Left renal pelvis (tissue), 4 donors: ENCODE measurements around the gene CCDC47. TPM values are rescaled to one million over a fixed set of nuclear protein-coding genes. Genes with fewer than 3 reads are reported as not detected.

Source experiments
- DNase-seq, 4 donors: peaks; one replicate each; pipeline ENCODE4 v3.0.0-alpha.2; 2013; ENCODE audit warnings: low read depth in 4 of 4, low spot score in 3 of 4
- polyA plus RNA-seq, 4 donors: library from polyadenylated mRNA; unstranded; fragments of 120-200 nt; gene quantifications; one replicate each; pipeline ENCODE4 v1.2.1, GENCODE V29; 2013; ENCODE audit not compliant: insufficient read length in 4 of 4

The CCDC47 gene
- polyA plus RNA-seq, 4 donors, result 60.3 to 120 (median 105) TPM

DNA sequence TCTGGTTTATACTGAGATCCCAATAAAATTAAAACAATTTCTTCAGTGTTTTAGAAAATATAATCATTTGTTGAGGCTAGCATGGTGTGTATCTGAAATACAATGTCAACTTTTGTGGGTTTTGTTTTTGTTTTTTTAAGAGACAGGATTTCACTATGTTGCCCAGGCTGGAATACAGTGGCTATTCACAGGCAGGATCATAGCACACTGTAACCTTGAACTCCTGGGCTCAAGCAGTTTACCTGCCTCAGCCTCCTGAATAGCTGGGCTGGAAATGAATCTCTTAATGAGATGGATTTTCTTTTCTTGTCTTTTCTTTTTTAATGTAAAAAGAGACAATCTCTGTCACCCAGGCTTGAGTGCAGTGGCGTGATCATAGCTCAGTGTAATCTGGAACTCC, 12.7 kb upstream of the CCDC47 start:
- DNase-seq, result no peak

DNA sequence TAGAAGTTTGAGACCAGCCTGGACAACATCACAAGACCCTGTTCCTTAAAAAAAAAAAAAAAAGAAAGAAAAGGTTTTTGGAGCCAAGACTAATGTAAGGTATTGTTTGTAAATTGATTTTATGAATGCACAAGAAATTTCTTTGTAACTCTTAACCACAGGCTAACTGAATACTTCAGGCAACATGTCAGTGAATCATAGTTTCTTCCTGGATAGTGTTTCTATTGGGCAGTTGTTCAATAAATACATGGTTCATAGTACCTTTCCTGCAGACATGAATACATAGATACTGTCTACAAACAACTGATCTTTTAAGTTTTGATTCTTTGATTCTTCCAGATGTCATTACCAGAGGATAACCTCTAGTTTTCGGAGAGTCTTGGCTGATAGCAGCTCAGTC, 12.2 kb upstream of the CCDC47 start:
- no peak for DNase-seq

DNA sequence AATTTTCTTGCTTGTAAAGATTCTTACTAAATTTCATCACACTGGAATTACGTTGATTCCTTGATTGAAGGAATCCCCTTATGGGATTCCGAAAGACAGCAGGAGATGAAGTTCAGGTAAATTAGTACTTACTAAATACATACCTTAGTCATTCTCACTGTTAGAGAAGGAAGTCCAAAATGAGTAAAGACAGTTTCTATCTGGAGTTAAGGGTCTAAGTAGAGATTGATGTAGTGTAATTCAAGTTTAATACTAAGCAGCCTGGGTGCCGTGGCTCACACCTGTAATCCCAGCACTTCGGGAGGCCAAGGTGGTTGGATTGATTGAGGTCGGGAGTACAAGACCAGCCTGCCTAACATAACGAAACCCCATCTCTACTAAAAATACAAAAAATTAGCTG, 10.1 kb upstream of the CCDC47 start:
- no peak for DNase-seq

DNA sequence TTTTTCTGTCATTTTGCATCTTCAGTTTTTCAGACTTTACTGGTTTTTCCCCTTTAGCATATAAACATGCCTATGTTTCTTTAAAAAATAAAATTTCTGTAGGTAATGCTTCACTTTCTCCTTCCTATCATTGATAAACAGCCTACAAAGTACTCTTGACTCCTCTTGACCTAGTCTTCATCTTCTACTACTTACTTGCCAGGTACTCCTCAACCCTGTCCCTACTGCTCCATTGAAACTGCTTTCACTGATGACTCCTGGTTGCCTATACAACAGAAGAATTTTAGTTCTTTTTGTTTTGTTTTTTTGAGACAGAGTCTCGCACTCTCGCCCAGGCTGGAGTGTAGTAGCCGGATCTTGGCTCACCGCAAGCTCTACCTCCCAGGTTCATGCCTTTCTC, 7.5 kb upstream of the CCDC47 start:
- DNase-seq, result no peak

DNA sequence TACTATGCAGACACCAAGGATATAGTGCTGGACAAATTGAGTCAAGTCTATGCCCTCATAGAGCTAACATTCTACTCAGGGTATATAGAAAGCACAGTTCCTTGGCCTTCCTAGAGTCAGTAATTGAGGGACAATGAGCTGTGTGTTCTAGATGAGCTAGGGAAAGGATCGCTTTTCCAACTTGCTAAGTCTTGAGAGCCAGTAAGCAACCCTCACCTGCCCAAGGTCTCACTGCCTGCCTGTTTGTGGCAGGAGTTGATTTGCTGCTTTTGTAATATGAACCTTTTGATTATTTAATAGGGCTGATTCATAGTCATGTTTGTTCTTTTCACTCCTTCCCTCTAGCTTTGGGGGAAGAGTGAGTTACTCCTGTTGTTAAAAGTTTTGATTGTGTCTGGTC, 7.1 kb upstream of the CCDC47 start:
- DNase-seq, result no peak

DNA sequence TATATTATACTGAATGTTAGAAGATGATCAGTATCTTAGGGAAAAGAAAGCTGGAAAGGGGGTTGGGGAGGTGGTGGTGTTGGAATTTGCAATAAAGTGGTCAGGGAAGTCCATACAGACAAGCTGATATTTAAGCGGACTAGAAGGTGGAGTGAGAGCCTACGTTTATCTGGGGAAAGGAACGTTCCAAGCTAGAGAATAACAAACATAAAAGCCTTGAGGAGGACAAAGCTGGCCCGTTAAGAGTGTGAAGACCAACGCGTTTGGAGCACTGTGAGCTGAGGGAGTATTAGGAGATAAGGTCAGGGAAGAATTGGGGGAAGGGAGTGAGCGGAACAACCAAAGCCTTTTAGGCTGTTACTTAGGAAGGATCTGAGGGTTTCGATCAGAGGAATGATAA, 2.0 kb upstream of the CCDC47 start:
- DNase-seq, result no peak

DNA sequence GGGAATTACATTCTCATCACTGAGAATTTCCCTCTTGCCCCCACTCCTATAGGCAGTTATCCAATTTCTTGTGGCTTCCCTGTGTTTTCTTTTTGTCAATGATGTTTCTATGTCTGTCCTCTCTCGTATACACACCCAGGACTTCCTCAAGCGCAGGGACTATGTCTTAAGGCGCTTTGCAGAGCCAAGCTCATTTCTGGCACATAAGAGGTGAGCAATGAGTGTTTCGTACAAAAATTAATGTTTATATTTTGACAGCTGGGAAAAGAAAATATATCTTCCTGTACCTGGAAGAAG, 1.5 kb upstream of the CCDC47 start:
- no peak for DNase-seq

DNA sequence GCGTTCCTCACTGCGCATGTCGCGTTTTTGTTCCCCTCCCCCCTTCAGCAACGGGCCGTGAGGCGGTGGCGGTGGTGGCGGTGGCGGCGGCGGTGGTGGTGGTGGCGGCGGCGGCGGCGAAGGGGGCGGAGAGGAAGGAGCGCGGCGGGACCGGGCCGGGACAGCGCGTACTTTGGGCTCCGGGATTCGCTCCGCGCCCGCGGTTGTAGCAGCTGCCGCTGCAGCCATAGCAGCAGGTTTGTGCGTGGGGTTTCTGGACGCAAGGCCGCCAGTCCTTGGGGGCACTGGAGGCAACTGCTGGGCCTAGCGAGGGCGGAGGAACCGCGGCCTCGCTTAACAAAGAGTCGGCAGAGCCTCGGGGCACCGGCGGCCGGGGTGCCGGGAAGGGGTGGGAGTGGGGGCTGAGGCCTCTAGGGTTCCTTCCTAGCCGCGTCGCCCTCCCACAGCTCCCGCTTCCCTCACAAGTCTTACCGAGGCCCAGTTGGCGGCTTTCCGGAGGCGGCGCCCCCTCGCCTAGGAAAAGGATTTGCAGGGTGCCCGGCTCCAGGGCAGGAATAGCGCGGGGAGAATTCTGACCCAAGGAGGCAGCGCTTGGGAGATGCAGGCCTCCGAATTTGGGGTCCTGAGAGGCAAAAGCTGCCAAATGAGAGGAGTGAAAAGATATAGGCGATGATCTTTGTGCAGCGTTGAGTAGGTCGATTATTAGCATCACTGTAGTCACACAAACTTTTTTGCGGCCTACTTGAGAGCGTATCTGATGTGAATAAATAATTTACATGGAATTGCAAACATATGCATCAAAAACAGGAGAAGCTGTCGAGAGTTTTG, 958 bp upstream of the CCDC47 start, which contains the start of gene DDX42:
TSS of gene DDX42 (plus strand) at position 30 of the 828 bp plus-strand sequence. CDS start 12,880 bp downstream, outside the sequence.
- peak in 2 of 4 donors; percentile 23 to 34 for DNase-seq

DNA sequence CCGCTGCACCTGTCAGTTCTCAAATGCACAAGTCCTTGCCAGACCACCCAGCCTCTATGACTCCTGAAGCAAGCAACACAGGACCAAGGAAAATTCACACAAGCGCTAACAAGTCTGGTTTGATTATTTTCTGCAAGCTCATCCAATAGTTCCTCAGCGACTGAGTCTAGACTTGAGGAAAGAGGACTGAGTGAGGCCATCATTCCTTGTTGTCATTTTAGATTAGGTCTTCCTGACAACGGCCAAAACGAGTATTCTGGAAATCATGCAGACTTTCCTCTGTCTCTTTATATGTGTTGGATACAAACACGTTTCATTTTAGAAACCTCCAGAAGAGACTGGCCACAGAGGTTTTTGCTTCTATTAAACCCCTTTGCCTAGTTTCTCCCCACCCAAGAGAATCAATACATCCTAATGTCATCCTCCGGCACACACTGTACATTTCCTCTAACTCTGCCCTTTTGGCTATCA, 561 bp downstream of the CCDC47 start:
- peak in 1 of 4 donors; percentile 2 for DNase-seq

DNA sequence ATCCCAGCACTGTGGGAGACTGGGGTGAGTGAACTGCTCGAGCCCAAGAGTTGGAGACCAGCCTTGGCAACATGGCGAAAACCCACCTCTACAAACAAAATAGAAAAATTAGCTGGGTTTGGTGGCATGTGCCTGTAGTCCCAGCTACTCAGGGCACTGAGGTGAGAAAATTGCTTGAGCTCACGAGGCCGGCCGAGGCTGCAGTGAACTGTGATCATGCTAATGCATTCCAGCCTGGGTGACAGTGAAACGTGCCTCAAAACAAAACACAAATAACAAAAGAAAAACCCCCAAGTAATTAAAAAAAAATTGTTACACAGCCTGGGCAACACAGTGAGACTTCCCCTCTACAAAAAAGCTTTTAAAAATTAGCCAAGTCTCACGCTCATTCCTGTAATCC, 5.0 kb downstream of the CCDC47 start:
- DNase-seq, result no peak

DNA sequence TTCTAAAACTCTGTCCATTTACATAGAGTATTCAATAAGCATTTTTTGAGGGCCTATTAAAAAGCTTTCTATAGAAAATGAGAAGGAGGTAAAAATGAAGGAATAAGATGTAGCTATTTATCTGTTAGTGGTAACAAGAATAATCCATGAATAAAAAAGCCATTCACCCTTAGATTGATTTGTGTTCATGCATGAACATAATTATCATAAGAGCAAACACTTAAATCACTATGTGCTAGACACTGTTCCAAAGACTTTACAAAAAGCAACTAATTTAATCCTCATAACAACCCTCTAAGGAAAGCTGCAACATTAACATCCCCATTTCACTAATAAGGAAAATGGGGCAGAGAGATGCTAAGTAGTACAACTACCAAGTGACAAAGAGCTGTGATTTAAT, 6.6 kb downstream of the CCDC47 start:
- no peak for DNase-seq

DNA sequence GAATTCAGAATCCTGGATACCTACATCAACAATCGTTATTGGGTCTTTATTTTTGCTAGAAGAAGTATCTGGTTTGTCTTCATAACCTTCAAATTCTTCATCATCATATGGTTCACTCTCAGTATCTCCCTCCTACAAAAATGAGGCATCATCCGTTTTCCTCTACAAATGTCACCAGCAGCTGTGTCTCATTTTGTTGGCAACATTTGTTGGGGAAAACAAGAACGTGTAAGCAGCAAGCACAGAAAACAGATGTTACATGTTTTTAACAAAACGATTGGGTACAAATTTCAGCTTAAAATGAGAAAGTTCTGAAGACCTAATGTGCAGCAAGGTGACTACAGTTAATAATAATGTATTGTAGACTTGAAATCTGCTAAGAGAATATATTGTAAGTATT, 8.7 kb downstream of the CCDC47 start:
- DNase-seq, result no peak

DNA sequence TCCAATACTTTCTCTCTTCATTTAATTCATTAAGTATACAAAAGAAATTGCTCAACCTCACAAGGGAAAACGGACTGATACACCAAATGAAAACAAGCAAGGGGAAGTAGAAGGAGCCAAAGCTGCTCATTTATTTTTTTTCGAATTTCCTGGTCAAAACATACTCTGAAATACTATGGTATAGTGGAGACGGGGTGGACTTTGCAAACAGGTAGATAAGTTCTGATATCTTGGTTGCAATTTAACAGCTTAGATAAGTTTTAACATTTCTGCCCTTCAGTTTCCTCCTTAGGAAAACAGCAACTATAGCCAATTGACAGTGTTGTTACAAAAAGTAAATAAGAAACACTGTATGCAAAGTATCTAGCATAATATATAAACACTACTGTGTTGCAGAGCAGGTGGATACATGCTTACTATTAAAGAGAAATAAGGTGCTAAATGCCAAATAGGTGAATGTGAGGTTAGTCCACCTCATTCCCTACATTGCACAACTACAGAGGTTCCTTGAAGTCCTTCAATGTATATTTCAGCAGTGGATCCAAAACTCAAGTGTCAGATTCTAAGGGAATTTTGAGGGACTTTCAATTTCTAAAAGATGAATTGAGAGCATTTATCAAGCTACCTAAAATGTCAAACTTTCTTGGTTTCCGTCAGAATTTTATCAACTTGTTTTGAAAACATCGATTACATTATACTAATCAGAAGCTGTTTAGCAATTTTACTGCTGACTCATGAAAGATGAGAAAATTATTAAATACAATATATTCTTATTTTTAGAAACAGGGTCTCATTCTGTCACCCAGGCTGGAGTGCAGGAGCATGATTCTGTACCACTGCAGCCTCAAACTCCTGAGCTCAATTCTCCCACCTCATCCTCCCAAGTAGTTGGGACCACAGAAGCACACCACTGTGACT, 11.0 kb downstream of the CCDC47 start:
- no peak for DNase-seq

DNA sequence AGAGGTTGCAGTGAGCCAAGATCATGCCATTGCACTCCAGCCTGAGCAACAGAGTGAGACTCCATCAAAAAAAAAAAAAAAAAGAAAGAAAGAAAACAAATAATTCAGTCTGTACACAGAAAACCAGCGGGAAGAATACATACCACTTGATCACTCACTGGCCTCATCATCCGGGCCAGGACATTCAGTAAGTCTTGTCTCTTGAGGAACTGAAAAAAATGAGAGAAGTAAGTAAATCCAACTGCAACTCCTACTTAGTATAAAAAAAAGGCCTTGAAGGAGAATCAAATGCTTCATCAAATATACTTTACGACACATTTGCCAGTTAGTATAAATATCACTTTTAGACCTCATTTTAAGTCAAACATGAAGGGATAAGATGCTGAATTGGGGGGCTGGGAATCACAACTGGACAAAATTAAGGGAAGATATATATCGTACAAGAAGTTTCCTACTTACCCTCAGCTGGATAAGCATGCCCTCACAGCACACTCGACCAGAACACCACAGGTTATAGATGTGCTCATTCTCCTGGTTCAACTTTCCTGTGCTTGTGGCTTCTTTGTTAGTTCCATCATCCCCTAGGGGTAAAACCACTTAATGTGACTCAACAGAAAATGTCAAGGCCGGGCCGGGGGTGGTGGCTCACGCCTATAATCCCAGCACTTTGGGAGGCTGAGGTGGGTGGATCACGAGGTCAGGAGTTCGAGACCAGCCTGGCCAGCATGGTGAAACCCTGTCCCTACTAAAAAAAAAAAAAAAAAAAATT, 12.4 kb downstream of the CCDC47 start:
- no peak for DNase-seq

DNA sequence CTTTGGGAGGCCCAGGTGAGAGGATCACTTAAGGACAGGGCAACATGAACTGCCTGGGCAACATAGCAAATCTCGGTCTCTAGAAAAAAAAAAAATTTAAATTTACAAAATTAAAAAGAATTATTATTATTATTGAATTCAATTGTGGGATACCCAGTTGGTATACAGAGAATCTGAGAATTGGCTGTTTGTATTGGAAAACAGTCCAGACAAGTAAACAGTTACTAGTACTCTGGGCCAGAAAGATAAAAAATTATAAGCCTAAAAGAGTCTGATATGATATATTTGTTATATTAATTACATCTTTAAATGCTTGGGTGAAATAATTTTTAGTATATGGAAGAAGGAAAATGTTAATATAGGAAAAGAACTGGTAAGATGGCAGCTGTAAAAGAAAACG, 15.0 kb downstream of the CCDC47 start:
- DNase-seq, result no peak

DNA sequence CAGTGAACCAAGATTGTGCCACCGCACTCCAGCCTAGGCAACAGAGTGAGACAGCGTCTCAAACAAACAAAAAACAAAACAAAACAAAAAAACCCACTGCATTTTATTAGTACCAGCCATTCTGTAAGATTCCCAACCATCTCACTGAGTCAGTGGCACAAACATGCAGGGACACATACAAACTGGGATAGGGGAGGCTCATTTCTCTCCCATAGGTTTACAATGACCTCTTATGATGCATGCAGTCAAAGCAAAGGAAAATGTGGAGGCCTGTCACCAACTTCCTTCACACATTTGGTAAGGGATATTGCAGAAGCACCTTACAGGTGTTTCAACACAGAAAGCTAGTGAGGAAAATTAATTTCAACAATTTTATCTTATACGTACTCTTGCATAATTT, 19.4 kb downstream of the CCDC47 start:
- no peak for DNase-seq

DNA sequence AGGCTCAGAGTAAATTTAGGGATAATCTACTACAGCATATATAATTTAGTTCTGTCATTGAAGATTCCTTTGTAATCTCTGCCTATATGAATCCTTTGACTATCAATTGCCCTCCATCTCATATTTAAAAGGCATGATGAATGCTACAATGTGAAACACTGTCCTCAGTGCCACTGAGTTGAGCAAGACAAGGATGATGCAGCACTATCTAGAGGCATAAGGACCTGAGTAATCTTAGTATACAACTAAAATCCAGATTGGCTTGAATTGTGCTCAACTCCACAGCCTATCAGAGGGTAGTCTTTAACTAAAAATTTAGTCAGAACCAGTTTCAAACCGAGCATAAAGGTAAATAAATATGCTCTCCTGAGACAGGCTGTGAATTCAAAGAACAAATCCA, 20.2 kb downstream of the CCDC47 start:
- no peak for DNase-seq

DNA sequence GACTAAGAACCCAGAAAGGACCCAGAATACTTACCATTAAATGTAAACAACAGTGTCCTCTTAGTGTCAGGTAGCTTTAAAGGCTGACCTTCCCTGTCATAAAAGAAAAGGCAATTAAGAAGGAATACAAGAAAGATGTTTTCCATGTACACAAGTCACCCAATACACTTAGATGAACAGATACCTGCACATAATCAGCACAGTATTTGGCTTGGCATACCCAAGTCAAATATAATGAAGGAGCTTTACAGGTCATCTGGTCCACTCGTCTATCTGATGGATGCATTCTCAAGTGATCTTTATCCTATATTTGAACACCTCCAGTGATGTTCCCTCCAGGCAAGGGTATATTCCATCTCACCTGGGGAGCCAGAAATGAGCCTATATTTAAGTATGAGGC, 20.7 kb downstream of the CCDC47 start:
- DNase-seq, result no peak

DNA sequence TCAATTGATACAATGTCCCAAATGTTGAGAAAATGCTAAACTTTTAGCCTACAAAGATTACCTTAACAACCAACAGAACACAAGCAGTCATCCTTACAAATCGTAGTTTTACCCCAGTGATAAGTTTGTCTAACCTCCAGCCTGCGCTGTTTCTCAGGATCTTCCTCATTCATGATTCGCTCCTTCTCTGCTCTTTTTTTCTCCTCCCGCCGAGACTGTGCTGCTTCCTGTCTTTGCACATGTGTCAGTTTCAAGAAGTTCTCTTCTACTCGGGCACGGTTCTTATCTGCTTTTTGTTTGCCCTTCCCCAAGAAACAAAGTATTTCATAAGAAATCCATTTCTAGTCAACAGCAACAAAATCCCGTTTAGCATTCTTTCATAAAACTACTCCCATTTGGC, 21.6 kb downstream of the CCDC47 start:
- no peak for DNase-seq

DNA sequence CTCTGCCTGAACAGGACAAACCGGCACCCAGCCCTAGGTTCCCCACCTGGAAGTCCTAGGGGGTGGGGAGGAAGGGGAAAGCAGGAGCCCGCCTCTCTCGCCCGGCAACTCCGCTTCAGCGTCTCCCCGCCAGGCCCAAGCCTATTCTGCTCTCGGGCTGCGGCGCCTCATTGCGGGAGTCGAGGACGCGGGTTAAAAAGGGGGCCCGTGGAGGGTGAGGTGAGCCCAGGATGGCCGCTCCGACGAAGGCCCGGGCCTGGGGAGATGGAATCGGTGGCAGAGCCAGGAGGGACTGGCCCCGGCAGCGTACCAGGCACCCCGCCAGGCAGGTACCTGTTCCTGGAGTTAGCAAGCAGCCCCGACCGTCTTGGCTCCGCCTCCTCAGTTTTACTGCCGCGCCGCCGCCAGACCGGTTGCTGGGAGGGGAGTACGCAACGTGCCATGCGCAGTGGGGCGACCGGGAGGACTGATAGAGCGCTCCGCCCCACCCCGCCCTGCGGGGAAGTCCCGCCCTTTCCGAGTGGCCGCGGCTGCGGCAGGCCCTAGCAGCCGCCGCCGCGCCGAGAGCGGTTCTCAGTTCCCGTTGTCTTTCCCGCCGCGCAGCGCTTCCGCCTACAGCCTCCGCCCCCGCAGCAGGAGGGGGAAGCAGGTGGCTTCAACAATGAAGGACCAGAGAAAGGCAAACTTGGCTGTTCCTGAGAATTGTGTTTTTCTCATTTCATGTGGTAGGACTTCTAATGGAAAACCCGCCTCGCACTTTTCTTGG, 31.8 kb downstream of the CCDC47 start, which contains the start of gene STRADA:
TSS of gene STRADA (minus strand) at position 392 of the 766 bp plus-strand sequence. CDS start 13,430 bp downstream, outside the sequence.
- peak; percentile 90 to 96 (median 94) for DNase-seq
